Ovary (tissue), 9 donors: Measurements from ENCODE around the gene LHX8. TPM values are rescaled to one million over a fixed set of nuclear protein-coding genes. Genes with fewer than 3 reads are reported as not detected.

ENCODE experiments used
- DNase-seq, 5 donors: peaks; one replicate each; pipeline ENCODE4 v3.0.0-alpha.2; 2019 to 2020
- H3K27ac ChIP-seq, 2 donors: fragments of 200-600 bp; one replicate each; pipeline versions ENCODE4 v1.5.1 to v1.8.0; 2019 to 2022
- H3K27me3 ChIP-seq: fragments of 200-600 bp; one replicate; pipeline ENCODE4 v1.8.0; 2022
- H3K36me3 ChIP-seq: fragments of 200-600 bp; sonication (generic); one replicate; pipeline ENCODE4 v1.5.1; 2019
- H3K4me1 ChIP-seq: one replicate; pipeline ENCODE4 v1.8.1; 2013; ENCODE audit warnings: mild to moderate bottlenecking, moderate library complexity; ENCODE audit not compliant: insufficient read depth
- H3K4me3 ChIP-seq: fragments of 200-600 bp; sonication (generic); one replicate; pipeline ENCODE4 v1.5.1; 2017
- H3K9me3 ChIP-seq, 2 donors: fragments of 200-600 bp in 1 of 2; sonication (generic) in 1 of 2; one replicate each; pipeline versions ENCODE4 v1.5.1 to v1.8.1; 2013 to 2019; ENCODE audit warnings: mild to moderate bottlenecking in 1 of 2, moderate library complexity in 1 of 2
- CTCF ChIP-seq, 3 donors: fragments of 450-650 bp in 2 of 3; fragments of 200-600 bp in 1 of 3; IDR thresholded peaks; one replicate each; pipeline versions ENCODE4 v1.5.1 to v1.8.0; 2016 to 2022; ENCODE audit warnings: antibody characterized with exemption in 3 of 3, mild to moderate bottlenecking in 1 of 3
- EP300 ChIP-seq: sonication (generic); formaldehyde crosslinking; IDR thresholded peaks from one replicate; pipeline ENCODE4 v1.6.1; 2017; ENCODE audit warnings: antibody characterized with exemption
- POLR2A ChIP-seq: fragments of 450-650 bp; IDR thresholded peaks from one replicate; pipeline ENCODE4 v1.6.1; 2017; ENCODE audit warnings: antibody characterized with exemption, mild to moderate bottlenecking, moderate library complexity
- WGBS, 3 donors: extraction: QIAGEN DNeasy Blood & Tissue Kit in 1 of 3; methylation state at CpG; one replicate each; pipeline versions ENCODE4 v1.1.5 to v1.1.7; 2013 to 2017; 5-methylcytosine and 5-hydroxymethylcytosine counted together
- intact Hi-C, 4 donors: fragments of 100-400 bp; cut with DNase I; formaldehyde crosslinking; loops; one replicate each; pipeline versions ENCODE4 v1.11.0 to v1.15.1; 2022 to 2023
- polyA plus RNA-seq, 2 donors: library from polyadenylated mRNA; stranded (reverse); fragments of 200-250 nt in 1 of 2; fragments of 350-450 nt in 1 of 2; fragmentation: Illumina TruSeq in 1 of 2; extraction: RNeasy Lipid Tissue Mini Kit (QIAGEN cat#74804) in 1 of 2; gene quantifications; one replicate each; pipeline ENCODE4 v1.2.3, GENCODE V29; 2013 to 2014
- total RNA-seq, 7 donors: library from RNA; depleted of rRNA in 2 of 7; stranded (reverse); fragments of >200 nt in 2 of 7; fragmentation: NEBNext Ultra II Directional in 3 of 7; extraction: Animal tissue kit (Norgen Biotek cat#: 25700) in 3 of 7; gene quantifications; one replicate each; pipeline versions ENCODE4 v1.1.0 to v1.2.4, GENCODE V29; 2016 to 2023
- donor health status: DM: no; HTN: no; CAD: no; lungs with moderate emphysema.
- donor health status: DM: no; HTN: no; CAD: no.
- donor health status: Bipolar disorder and iron deficiency.
- donor health status: DM: yes; HTN: yes; CAD: no.
- donor health status: DM: no; HTN: no; CAD: no.
- donor health status: DM: yes; HTN: yes; CAD: no.

The LHX8 gene
- total and polyA plus RNA-seq, 9 donors, result 0.67 TPM; not detected in 8

DNA sequence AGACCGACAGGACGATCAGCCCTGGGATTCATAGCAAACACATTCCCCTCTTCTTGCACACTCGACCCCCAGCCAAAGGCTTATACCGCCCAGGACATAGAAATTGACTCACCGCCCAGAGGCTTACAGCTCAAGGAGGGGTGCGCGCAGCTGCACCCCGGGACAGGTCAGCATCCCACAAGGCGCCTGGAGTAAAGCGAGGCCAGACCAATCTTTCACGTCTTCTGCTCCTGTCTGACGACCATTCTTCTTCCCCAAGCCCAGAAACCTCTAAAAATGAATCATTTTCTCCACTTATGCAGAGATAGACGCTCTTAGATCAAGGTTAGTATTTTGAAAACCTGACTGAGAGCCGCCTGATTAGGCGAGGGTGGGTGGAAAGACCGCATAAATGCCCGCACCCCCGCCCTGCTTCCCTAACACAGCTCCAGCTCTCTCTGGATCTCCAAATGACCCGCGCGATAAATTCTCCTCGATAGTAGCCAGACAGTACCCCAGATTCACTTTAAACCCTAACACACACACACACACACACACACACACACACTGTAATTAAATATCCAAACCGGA is 1.9 kb upstream of the LHX8 start:
- TF ChIP-seq POLR2A (no peak), EP300 (no peak), CTCF (IDR thresholded peaks at IDR 0.05) (no peak)
- no peak overlapping the region for H3K27ac ChIP-seq
- peaks cover 4% of the 10 kb centered on the region for H3K27me3 ChIP-seq
- no peaks in the 10 kb centered on the region for H3K36me3 ChIP-seq
- intact Hi-C loops, result no loop called here
- H3K4me3 ChIP-seq, result no peak overlapping the region
- H3K9me3 ChIP-seq, result no peaks in the 10 kb centered on the region
- no peaks in the 10 kb centered on the region for H3K4me1 ChIP-seq
- WGBS, 3 donors, result 8% methylated on average over 23 of the region's 23 CpGs
- no peak for DNase-seq

- intact Hi-C loops, result no loop called here
- Histone ChIP-seq H3K36me3 (no peaks in the 10 kb centered on the region), H3K4me3 (no peak overlapping the region), H3K9me3 (no peaks in the 10 kb centered on the region), H3K4me1 (no peaks in the 10 kb centered on the region), H3K27ac (no peak overlapping the region), H3K27me3 (peaks cover 4% of the 10 kb centered on the region)
- WGBS, 3 donors, result 10 to 15% (median 14%) methylated on average over 23 of the region's 23 CpGs
- no peak for TF ChIP-seq POLR2A
- TF ChIP-seq EP300, result no peak
- no peak for TF ChIP-seq CTCF (IDR thresholded peaks at IDR 0.05)
- DNase-seq, result no peak
Measured at GRCh38 chr1:75132812-75133619, 1.2 kb upstream of the LHX8 start.

- Histone ChIP-seq H3K4me1 (no peaks in the 10 kb centered on the region), H3K9me3 (no peaks in the 10 kb centered on the region), H3K36me3 (no peaks in the 10 kb centered on the region), H3K27me3 (peaks cover 4% of the 10 kb centered on the region), H3K27ac (no peak overlapping the region), H3K4me3 (no peak overlapping the region)
- WGBS, 3 donors, result 6% methylated on average over 51 to 54 of the region's 54 CpGs
- DNase-seq, result no peak
- intact Hi-C loops, result no loop called here
- TF ChIP-seq EP300 (no peak), POLR2A (no peak), CTCF (IDR thresholded peaks at IDR 0.05) (no peak)
Measured at GRCh38 chr1:75134647-75135572, 722 bp downstream of the LHX8 start.

DNA sequence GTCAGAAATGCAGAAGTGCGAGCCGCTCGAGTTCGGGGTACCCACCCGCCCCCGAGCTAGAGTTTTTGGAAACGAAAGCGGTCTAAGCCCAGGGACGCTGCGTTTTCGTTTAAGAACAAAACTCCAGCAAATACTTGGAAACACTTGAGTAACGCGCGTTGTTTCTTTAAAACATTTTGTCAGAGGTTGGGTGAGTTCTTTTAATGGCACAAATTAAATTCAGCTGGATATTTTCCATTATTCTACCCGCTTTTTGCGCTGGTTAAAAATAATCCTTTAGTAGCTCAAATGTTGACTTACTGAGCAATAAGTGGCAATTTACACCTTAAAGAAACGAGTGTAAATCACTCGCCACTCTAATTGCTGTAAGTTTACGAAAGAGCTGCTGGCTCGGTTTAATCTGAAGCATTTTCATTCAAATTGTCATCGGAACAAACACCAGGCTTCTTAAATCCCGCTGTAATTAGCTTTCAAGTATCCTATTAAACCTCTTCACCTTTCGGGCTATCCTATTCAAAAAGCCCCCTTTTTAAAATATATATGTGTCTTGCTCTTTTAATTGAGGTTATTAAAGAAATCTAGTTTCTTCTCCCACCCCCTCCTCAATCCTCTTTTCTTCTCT is 1.5 kb downstream of the LHX8 start:
- H3K9me3 ChIP-seq, result no peaks in the 10 kb centered on the region
- DNase-seq, result no peak
- no peaks in the 10 kb centered on the region for H3K4me1 ChIP-seq
- H3K4me3 ChIP-seq, result no peak overlapping the region
- WGBS, 3 donors, result 7 to 9% (median 8%) methylated on average over 22 to 23 of the region's 23 CpGs
- intact Hi-C loops, result no loop called here
- no peaks in the 10 kb centered on the region for H3K36me3 ChIP-seq
- no peak overlapping the region for H3K27ac ChIP-seq
- no peak for TF ChIP-seq EP300
- no peak for TF ChIP-seq CTCF (IDR thresholded peaks at IDR 0.05)
- TF ChIP-seq POLR2A, result no peak
- H3K27me3 ChIP-seq, result peaks cover 4% of the 10 kb centered on the region
